K562 (cell line): ENCODE data around the gene SEC16A. TPM values are rescaled to one million over a fixed set of nuclear protein-coding genes. Genes with fewer than 3 reads are reported as not detected.

Experiments used
- ARID3B ChIP-seq: fragments of 250-450 bp; sonication (Bioruptor Pico); IDR thresholded peaks from 2 replicates; pipeline ENCODE4 v1.4.0; 2020; ENCODE audit warnings: borderline replicate concordance
- BRCA1 ChIP-seq, 2 experiments: fragments of 450-650 bp in 1 of 2; sonication (generic) in 1 of 2; formaldehyde crosslinking in 1 of 2; IDR thresholded peaks; 2 replicates each; pipeline versions ENCODE4 v1.5.0 to v1.6.1; 2017 to 2020; ENCODE audit warnings: mild to moderate bottlenecking in 1 of 2, missing genetic modification reagents in 1 of 2
- CCNT2 ChIP-seq: IDR thresholded peaks from 2 replicates; pipeline ENCODE4 v1.6.1; 2011; ENCODE audit warnings: borderline replicate concordance, low read depth, mild to moderate bottlenecking, moderate library complexity, mixed read lengths, low read length; ENCODE audit not compliant: insufficient read length; ENCODE audit errors: extremely low read depth
- ESRRB ChIP-seq: fragments of 250-450 bp; sonication (Bioruptor Pico); IDR thresholded peaks from 2 replicates; pipeline ENCODE4 v1.5.0; 2020; ENCODE audit warnings: mild to moderate bottlenecking, moderate library complexity, borderline replicate concordance
- ETS1 ChIP-seq: conservative IDR thresholded peaks from 2 replicates; pipeline ENCODE4 v1.6.1; 2011; ENCODE audit warnings: low read depth, mild to moderate bottlenecking, low read length; ENCODE audit not compliant: control insufficient read depth
- FUS ChIP-seq: fragments of 200-400 bp; formaldehyde crosslinking; optimal IDR thresholded peaks from 2 replicates; pipeline ENCODE3; 2017; ENCODE audit warnings: low read depth, low read length
- MLLT1 ChIP-seq, 2 experiments: fragments of 450-650 bp; IDR thresholded peaks; 2 replicates each; pipeline ENCODE4 v1.6.1; 2016
- NFIC ChIP-seq: fragments of 450-650 bp; IDR thresholded peaks from 2 replicates; pipeline ENCODE4 v1.6.1; 2017; ENCODE audit warnings: mild to moderate bottlenecking, inconsistent platforms
- RERE ChIP-seq: sonication (generic); formaldehyde crosslinking; IDR thresholded peaks from 2 replicates; pipeline ENCODE4 v1.8.0; 2023; ENCODE audit warnings: missing genetic modification reagents, mild to moderate bottlenecking, borderline replicate concordance
- SRSF9 ChIP-seq: fragments of 200-400 bp; formaldehyde crosslinking; IDR thresholded peaks from 2 replicates; pipeline ENCODE4 v1.6.1; 2017; ENCODE audit warnings: low read depth, low read length, borderline replicate concordance
- WHSC1 ChIP-seq: IDR thresholded peaks from one replicate; pipeline ENCODE4 v1.6.1; 2012; ENCODE audit warnings: low read length, control low read depth, inconsistent platforms
- ZNF134 ChIP-seq: fragments of 250-450 bp; sonication (Bioruptor Pico); conservative IDR thresholded peaks from 2 replicates; pipeline ENCODE4 v1.4.0; 2020
- polyA plus RNA-seq, 8 experiments: library from polyadenylated mRNA; depleted of rRNA in 4 of 8; stranded (reverse) in 5 of 8; unstranded in 3 of 8; fragments of >200 nt; fragmentation: Nextera tagmentation in 2 of 8; fragmentation: Illumina TruSeq in 1 of 8; extraction: Ambion mirVana in 2 of 8; extraction: Trizol in 1 of 8; gene quantifications; 2 replicates each; pipeline versions ENCODE4 v1.2.1 to v1.2.3, GENCODE V29; 2011 to 2014; ENCODE audit warnings: inconsistent platforms in 1 of 8, missing spikeins in 1 of 8
- total RNA-seq, 7 experiments: library from RNA; depleted of rRNA in 6 of 7; stranded (reverse); fragments of >200 nt in 6 of 7; fragmentation: Illumina TruSeq in 2 of 7; extraction: Trizol in 2 of 7; gene quantifications; 2 replicates each; pipeline versions ENCODE4 v1.2.1 to v1.2.3, GENCODE V29; 2011 to 2021; ENCODE audit warnings: low replicate concordance in 1 of 7
- TF ChIP-seq, protein P1 (sequence below): sonication (generic); formaldehyde crosslinking; IDR thresholded peaks from 2 replicates; pipeline ENCODE4 v1.8.0; 2022; ENCODE audit warnings: mild to moderate bottlenecking, missing genetic modification reagents
- TF ChIP-seq, protein P2 (sequence below): sonication (generic); IDR thresholded peaks from 2 replicates; pipeline ENCODE4 v1.6.1; 2016

The SEC16A gene
- total and polyA plus RNA-seq, 9 of the 15 experiments (the other 6 are each of a cell fraction or from before 2014, with no cell fraction given), result 8.3 to 62.8 (median 14.0) TPM

- TF ChIP-seq RERE (CRISPR knock-in tag) (no peak), ZNF134 (CRISPR knock-in tag) (no peak), MLLT1 (IDR thresholded peaks at IDR 0.05) (0 out of 4 replicates have a peak, but pooled peaks of 1 of the 2 experiments have one; percentile 17), FUS (peak; percentile 78), BRCA1 (IDR thresholded peaks at IDR 0.05) (no peak), BRCA1 (CRISPR knock-in tag; IDR thresholded peaks at IDR 0.05) (no peak), ARID3B (CRISPR knock-in tag) (no peak), CCNT2 (peak; percentile 71), ESRRB (CRISPR knock-in tag) (no peak), NFIC (peak; percentile 36; the same call in 1 of the 2 replicates), WHSC1 (no peak), ETS1 (0 out of 2 replicates have a peak, but pooled peaks have one; percentile 66), SRSF9 (no peak)
- TF ChIP-seq, protein P1, sequence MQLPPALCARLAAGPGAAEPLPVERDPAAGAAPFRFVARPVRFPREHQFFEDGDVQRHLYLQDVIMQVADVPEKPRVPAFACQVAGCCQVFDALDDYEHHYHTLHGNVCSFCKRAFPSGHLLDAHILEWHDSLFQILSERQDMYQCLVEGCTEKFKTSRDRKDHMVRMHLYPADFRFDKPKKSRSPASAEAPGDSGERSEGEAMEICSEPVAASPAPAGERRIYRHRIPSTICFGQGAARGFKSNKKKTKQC, result peak; percentile 80; the same call in 1 of the 2 replicates
- TF ChIP-seq, protein P2, sequence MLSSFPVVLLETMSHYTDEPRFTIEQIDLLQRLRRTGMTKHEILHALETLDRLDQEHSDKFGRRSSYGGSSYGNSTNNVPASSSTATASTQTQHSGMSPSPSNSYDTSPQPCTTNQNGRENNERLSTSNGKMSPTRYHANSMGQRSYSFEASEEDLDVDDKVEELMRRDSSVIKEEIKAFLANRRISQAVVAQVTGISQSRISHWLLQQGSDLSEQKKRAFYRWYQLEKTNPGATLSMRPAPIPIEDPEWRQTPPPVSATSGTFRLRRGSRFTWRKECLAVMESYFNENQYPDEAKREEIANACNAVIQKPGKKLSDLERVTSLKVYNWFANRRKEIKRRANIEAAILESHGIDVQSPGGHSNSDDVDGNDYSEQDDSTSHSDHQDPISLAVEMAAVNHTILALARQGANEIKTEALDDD, result no peak
Measured at GRCh38 chr9:136482793-136483588, at the start of gene SEC16A (continued).
